ENCODE results near the gene FBXO31.
A peak's percentile ranks its signal among the peaks of the same experiment; 100 is the strongest.

The FBXO31 gene

DNA sequence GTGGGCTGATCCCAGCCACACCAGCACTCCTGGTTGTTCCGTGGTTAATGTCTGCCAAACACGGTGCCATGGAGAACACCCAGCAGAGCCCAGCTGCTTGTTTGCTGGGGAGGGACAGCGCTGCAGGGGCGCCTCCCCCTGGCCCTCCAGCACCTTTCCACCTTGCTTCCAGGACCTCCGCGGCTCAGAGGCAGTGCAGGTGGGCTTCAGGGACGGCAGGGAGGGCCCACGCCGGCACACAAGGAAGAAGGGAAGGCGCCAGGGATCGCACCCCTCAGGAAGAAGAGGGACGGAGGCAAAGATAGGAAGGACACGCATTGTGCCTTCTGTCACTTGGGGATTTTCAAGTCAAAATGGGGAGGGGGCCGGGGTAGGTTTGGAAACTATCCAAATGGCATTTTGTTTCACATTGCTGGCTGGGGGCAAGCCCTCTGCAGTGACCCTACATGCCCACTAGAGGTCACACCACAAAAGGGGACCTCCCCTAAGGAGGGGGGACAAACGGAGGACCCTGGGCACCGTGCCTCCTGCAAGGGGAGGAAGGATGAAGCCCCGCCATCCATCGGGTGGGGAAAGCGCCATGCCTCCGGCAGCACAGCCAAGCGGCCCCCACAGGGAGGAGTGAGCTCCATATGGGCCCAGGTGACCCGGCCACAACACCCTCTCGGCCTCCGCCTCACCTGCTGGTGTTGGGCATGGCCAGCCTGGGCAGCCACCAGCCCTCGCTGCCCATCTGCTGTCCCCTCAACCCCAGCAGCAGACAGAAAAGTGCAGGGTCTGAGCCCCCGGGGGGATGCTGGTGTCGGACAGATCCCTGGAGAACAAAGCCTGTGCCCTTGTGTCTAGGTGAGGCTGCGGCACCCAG is 58.9 kb downstream of the FBXO31 start:
- peak; percentile 14 for DNase-seq

GRCh38 chr16:87323727-87324410 is 59.7 kb downstream of the FBXO31 start:
- DNase-seq: no peak

GRCh38 chr16:87322833-87323726 is 60.5 kb downstream of the FBXO31 start:
- DNase-seq: no peak

DNA sequence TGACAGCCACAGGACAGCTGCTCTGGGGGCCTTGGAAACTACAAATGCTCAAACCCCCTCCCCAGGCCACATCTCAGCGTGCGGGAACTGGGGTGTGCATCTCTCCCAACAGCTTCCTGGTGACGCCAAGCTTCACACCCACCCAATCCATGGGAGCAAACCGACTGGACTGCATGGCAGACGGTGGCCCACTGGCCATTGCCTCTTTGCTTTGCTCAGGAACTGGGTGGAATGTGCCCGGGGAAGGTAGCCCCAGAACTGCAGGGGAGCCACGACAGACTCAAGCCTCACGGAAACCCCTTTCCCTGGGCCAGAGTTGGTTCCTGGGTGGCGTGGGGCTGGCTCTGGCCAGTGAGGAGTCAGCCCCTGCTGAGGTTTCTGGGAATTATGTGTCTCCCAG is 61.2 kb downstream of the FBXO31 start:
- no peak for DNase-seq

- DNase-seq: no peak
Measured at GRCh38 chr16:87321336-87322107, 62.1 kb downstream of the FBXO31 start.

DNA sequence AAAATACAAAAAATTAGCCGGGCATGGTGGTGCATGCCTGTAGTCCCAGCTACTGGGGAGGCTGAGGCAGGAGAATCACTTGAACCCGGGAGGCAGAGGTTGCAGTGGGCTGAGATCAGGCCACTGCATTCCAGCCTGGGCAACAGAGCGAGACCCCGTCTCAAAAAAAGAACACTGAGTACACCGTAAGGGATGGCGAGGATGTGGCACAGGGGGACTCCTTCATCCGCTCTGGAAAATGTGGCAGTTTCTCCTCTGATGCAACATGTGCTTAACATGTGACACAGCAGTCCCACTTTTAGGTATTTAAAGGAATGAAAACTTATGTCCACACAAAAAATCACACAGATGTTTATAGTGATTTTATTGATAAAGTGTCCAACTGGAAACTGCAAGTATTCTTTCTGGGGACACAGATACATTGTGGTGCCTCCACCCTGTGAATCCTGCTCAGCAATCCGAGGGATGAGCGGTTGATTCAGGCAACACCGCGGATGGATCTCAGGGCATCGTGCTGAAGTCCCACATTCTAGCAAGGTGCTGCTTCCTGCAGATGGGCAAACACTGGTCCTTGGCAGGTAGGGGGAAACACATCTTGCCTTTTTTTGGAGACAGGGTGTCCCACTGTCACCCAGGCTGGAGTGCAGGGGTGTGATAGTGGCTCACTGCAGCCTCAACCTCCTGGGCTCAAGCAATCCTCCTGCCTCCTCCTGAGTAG is 62.9 kb downstream of the FBXO31 start:
- DNase-seq: no peak

DNA sequence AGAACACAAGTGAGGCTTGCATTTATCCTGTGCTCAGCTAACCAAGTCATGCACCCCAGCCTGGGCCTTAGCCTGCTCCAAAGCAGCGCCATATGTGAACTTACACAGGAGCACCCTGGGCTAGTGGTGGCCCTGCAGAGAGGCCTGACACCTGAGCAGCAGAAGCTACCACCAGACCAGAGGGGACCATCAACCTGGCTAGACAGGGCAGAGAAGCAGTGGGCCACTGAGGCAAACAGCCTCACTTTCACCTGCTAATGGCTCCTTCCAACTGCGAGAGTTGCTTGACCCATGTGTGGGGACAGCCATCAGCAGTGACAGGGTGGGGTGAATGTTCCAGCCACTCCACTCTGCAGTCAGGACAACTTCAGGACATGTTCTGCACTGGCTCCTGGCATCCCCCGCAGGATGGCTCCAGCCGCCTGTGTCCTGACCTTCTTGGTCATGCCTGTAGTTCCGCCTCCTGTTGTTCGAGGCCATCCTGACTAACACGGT is 63.5 kb downstream of the FBXO31 start:
- no peak for DNase-seq

DNA sequence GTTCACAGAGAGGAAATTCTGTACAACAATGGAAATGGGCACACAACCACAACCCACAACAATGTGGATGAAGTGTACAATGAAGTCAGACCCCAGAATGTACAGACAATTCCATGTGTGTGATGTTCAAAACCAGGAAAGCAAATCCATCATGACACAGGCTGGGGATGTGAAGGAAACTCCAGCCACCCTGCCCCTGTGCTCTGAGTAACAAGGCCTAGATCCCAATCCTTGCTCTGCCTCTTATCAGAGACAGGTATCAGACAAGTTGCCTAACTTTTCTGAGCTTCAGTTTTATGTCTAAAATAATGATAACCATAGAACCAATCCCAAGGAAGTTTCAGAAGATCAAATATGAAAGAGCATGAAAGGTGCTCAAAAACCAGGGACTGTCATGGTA is 64.6 kb downstream of the FBXO31 start:
- DNase-seq: no peak

DNA sequence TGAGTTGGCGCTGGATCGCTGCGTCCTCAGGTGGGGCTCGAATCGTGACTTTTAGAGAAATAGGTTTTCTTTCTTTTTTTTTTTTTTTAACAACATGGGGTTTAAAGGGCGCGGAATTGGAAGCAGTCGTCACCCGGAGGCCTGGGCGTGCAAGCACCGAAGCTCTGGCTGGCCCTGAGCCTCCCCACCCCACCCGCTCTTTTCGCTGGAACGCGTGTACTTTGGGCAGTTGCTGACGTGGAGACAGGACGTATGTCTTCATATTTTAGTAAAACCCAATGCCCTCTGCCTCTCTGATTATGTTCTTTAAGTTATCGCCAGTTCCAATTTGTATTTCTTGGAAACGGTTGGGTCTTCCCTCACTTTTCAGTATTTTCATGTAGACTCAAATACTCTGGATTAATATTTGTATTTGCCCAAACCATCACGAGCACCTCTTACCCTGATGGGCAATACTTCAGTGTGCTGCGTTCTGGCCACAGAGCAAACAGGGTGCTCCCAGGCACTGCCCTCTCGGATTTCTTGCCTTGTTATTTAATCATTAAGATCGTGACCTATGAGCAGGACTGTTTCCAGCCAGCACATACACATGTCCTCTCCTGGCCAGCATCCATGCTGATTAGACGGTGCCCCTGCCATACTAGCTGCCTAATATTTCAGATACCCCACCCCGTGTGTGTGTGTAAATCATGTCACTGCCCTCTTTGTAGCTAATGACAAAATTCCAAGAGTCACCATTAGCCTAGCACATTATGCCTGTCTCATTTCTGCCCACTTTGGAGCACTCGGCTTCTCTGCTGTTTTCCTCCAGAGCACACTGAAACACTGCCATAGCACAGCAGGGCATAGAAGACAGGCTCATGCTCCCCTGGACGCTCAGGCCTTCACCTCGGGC is 65.6 kb downstream of the FBXO31 start:
- peak; percentile 50 for DNase-seq

- DNase-seq: peak; percentile 94
Measured at GRCh38 chr16:87316923-87317749, 66.4 kb downstream of the FBXO31 start, which contains the start of gene C16orf95. TSS of gene C16orf95 (minus strand) at chr16:87317392. CDS start at chr16:87317242, 150 bp downstream.

DNA sequence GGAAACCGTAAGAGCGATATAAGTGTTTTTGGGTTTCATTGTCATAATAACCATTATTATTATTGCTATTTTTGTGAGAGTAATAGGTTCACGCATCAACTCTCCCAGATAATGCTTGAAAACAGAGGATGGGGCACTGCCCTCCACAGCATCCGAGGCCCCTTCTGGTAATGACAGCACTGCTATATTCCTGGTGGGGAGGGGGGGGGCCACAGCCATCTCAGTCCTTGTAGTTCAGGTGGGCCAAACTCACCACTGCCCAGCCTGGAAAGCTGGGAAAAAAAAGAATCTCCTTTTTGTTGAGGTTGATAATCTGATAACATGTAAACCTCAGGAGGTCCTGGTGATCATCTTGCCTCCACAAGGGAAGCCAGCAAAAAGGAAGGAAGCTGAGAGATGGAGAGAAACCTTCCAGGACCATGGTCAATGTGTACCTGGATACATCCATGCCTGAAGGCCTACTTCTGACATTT is 67.1 kb downstream of the FBXO31 start:
- DNase-seq: no peak

DNA sequence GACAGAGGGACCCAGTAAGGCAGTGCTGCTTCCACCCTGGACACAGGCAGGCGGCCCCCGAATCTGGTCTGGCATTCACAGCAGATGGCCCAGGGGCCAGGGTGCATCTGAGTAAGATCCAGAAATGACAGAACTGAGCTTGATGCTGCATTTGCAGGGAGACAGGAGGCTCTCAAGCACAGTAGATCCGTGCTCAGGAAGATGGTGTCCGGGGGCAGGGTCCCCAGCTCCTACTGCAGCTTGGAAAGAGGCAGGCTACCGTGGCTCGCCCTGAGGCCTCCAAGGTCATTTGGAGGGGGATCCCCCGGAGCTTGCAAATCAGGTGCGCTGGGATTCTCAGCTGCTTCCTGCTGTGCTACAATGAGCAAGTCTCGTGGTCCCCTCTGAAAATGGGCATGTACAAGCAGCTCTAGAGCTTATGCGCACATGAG is 68.6 kb downstream of the FBXO31 start:
- no peak for DNase-seq

GRCh38 chr16:87312008-87312407 is 71.6 kb downstream of the FBXO31 start:
- no peak for DNase-seq

GRCh38 chr16:87311387-87311786 is 72.2 kb downstream of the FBXO31 start:
- DNase-seq: no peak

GRCh38 chr16:87310610-87311009 is 73.0 kb downstream of the FBXO31 start:
- DNase-seq: no peak

DNA sequence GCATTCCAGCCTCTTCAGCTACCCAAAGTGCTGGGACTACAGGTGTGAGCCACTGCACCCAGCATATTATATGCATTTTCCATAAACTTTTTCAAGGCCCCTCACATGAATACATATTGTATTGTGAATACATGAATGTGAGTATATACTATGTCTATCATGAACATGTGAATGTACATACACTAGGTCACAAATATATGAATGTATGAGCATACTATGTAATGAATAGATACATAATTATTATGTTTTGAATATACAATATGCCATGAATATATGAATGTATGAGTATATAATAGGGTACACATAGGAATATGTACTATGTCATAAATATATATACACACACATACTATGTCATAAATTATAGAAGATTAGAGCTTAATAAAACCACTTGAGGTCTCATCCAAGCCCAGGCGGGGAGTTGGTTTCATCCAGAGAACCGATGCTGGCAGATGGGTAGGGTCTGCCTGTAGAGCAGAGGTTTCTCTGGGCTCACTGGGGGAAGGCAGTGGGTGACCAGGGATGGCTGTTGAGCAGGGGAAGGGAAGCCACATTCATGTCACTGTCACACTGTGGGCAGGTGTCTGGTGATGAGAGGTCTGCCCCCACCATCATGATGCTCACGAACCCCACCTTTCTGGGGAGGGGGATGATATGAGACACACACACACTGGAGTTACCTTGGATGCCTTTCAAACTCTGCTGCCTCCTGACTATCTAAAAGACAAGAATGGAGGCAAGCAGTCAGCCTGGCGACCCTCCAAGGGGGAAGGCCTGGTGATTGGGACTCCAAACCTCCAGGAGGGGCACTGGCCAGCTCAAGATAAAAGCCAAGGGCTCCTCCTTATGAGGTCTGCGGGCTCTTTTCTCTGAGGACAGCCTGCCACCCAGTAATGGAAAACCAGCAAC is 73.7 kb downstream of the FBXO31 start:
- DNase-seq: no peak

DNA sequence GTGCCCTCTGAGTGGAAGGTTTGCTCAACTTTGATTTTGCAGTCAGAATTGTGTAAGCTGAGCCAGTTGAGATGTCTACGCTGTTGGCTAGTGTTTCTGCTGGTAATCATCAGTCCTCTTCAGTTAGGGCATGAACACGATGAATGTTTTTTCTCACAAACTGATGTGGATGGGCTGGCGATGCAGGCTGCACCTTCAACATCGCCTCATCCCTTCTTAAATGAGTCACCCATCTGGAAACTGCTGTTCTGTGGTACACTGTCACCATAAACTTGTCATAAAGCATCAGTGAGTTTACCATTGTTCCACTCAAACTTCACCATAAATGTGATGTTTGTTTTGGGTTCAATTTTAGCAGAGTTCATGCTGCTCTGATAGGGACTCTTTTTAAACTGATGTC is 74.8 kb downstream of the FBXO31 start:
- no peak for DNase-seq

DNA sequence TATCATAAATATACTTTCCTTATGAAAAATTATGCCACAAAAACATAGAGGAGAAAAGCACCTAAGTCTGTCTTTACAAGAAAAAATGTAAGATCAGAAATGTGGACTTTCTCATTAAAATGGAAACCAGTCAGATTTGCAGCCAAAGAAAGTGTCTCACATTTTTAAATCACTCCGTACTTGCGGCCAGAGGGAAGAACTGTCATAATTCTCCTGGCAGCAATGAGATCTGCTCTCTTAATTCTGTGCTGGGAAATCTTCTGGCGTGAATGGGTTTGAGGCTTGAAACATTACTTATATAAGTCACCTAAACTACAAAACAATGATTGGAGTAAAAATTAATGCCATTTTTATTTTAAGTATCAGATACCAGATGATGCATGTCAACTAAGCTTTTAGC is 77.1 kb downstream of the FBXO31 start:
- no peak for DNase-seq

All from EL (cell line).